HL-60/S4 treated with phorbol 12-myristate 13-acetate at 8.2 ng/mL for 4 days and 3 days (cell line): ENCODE measurements around the gene LIX1L.

Experiments
- in situ Hi-C: fragments of 300-500 bp; cut with MboI; formaldehyde crosslinking; loops from 2 replicates; pipeline ENCODE4 v1.15.0; 2022; ENCODE audit warnings: low sequenced_read_pairs

The LIX1L gene

DNA sequence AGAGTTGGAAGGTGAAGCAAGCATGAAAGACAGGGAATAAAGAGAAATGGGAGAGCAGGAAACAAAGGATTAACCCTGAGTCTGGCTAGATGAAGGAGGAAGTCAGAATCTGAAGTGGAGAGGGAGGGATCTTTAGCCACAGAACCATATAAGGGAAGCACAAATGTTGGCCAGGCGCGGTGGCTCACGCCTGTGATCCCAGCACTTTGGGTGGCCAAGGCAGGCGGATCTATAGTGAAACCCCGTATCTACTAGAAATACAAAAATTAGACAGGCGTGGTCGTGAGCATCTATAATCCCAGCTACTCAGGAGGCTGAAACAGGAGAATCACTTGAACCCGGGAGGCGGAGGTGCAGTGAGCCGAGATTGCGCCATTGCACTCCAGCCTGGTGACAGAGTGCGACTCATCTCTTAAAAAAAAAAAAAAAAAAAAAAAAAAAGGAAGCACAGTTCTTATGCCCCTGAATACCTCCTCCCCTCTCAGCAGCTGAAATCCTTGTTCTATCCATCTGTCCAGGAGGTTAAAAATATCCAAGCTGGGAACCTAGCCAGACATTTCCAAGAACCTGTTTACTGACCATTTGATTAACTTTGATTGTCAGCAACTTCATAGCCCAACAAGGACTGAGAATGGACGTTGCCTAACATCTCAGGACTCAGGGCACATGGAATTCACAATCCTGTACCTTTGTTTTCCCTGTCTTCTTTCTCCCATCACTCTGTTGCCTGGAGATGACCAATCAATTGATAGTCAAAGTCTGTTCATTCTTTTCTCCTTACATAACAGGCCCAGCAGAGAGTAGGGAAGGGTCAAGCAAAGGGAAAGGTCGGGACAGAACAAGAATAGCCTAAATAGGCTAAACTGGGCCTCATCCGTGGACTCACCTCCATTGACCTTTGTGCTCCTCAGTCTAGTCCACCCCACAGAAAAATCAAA lies 28.0 kb upstream of the LIX1L start:
- in situ Hi-C loops, result no loop called here

DNA sequence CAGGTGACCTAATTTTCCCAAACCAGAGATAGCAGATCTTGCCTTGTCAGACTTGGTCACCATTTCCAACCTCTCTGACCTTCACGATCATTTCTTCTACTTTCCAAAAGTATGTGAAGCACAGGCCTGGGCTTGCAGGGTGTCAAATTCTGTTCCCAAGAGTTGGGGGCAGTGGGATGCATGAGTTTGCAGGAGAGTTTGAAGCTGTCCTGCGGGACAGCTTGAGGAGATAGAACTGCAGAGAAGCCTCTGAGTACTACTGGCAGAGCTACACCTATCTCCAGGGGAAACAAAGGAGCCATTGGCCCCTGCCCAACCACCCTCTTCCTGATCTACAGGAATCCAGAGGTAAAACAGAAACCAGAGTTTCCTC lies 27.3 kb upstream of the LIX1L start:
- in situ Hi-C loops, result no loop called here

GRCh38 chr1:145983960-145984830 lies 26.4 kb upstream of the LIX1L start:
- in situ Hi-C loops, result no loop called here

- in situ Hi-C loops, result no loop called here
Measured at GRCh38 chr1:145983206-145983675, 25.4 kb upstream of the LIX1L start.

GRCh38 chr1:145982010-145982723 lies 24.4 kb upstream of the LIX1L start:
- in situ Hi-C loops, result no loop called here

DNA sequence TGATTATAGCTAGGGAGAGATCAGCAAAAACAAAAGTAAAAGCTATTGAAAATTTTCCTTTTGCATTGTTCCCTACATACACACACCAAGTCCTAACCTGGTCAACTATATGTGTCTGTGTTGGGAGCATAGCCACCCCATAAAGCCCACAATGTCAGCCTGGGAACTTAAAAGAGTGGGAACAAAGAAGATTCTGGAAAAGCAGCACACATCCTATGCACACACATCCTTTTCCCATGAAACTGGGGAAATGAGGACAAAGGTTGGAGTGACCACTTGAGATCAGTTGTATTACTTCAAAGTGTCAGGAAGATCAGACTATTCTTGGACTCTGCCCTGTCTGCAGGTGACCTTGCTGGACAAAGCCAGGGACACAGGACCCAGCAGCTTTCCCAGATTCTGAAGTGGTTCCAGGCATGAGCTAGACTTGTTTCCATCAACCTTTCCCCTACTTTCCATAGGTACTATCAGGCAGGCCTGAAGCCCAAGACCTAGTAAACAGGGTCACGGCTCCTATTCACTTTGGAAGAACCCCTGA lies 22.7 kb upstream of the LIX1L start:
- in situ Hi-C loops, result no loop called here

DNA sequence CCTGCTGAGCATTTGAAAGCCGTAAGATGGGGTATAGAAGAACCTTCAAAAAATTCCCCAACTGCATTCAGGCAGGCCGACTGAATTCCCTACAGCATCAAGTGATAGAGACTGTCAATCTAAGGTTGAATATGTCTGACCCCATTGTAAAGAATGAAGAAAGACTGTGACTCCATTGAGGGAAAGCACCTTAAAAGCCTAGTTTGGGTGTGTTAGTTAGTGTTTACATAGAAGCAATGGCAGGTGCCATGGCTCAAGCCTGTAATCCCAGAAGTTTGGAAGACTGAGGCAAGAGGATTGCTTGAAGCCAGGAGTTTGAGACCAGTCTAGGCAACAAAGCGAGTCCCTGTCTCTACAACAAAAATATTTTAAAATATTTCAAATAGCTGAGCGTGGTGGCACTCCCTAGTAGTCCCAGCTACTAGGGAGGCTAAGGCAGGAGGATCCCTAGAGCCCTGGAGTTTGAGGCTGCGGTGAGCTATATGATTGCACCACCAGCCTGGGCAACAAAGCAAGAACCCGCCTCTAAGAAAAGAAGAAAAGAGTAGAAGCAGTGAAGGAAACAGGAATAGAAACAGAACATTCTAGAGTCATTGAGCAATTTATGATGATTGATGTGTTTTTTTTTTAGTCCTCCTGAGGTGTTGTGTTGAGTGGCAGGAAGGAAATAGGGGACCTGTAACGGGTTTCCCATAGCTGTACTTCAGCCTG lies 22.1 kb upstream of the LIX1L start:
- in situ Hi-C loops, result no loop called here

- in situ Hi-C loops, result no loop called here
Measured at GRCh38 chr1:145978854-145979745, 21.3 kb upstream of the LIX1L start.

- in situ Hi-C loops, result no loop called here
Measured at GRCh38 chr1:145978471-145978853, 20.6 kb upstream of the LIX1L start.

GRCh38 chr1:145977486-145978470 lies 20.0 kb upstream of the LIX1L start:
- in situ Hi-C loops, result no loop called here

- in situ Hi-C loops, result no loop called here
Measured at GRCh38 chr1:145977016-145977415, 19.2 kb upstream of the LIX1L start.

- in situ Hi-C loops, result no loop called here
Measured at GRCh38 chr1:145975216-145975615, 17.4 kb upstream of the LIX1L start.

DNA sequence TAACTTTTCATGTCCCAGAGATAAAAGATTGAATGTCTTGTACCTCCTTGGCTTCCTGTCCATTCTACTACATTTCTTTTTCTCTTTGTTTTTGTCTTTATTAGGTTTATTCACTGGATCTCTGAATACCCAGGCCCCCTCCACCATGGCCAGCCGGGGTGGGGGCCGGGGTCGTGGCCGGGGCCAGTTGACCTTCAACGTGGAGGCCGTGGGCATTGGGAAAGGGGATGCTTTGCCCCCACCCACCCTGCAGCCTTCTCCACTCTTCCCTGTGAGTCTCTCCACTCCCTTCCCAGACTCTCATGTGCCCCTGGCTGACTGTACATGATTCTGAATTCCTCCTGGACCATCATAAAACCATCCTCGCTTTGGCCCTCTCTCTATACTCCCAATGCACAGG lies 16.9 kb upstream of the LIX1L start:
- in situ Hi-C loops, result no loop called here

DNA sequence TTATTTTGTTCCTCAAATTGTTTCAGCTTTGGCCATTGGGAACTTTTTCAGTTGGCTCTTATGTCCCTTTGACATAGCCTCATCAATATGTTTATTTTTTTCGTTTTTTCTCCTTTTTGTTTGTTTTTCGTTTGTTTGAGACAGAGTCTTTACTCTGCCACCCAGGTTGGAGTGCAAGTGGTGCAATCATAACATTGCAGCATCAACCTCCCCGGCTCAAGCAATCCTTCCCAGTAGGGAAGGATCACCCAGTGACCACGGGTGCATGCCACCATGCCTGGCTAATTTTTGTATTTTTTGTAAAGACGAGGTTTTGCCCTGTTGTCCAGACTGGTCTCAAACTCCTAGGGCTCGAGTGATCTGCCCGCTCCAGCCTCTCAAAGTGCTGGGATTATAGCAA lies 14.8 kb upstream of the LIX1L start:
- in situ Hi-C loops, result no loop called here

DNA sequence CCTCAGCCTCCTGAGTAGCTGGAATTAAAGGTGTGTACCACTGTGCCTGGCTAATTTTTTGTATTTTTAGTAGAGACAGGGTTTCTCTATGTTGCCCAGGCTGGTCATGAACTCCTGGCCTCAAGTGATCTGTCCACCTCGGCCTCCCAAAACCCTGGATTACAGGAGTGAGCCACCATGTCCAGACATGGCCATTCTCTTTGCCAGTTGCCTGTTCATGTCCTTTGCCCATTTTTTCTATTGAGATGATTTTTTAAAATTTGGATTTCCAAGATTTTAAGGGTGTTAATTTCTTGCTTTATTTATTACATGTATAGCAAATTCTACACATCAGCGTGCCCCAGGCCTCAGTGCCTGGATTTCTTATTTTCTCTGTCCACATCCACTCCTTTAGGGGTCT lies 9.5 kb upstream of the LIX1L start:
- in situ Hi-C loops, result no loop called here

DNA sequence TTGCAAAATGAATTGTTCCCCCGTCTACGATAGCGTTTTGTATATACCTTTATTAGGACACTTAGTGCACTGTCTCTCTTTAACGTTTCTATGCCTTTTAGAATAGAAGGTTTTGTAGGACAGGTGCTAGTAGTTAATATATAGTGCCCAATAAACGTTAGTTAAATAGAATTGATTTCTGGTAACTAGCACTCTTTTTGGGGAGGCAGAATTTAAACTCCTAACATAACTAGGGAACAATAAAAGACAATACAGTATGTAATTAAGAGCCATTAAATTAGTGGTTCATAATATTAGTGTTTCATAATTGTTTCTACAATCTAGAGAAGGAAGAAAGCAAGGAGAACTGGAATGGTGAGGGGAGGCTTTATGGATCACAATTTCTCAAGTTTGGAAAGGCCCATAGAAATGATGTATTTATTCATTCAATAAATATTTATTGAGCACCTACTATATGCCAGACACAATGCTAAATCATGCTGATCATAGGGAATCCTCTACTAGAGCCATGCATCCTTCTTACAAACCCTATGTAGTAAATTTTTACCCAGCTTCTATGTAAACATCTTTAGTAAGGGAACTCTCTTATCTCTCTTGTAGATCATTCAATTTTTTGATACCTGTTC lies 7.4 kb upstream of the LIX1L start:
- in situ Hi-C loops, result no loop called here

DNA sequence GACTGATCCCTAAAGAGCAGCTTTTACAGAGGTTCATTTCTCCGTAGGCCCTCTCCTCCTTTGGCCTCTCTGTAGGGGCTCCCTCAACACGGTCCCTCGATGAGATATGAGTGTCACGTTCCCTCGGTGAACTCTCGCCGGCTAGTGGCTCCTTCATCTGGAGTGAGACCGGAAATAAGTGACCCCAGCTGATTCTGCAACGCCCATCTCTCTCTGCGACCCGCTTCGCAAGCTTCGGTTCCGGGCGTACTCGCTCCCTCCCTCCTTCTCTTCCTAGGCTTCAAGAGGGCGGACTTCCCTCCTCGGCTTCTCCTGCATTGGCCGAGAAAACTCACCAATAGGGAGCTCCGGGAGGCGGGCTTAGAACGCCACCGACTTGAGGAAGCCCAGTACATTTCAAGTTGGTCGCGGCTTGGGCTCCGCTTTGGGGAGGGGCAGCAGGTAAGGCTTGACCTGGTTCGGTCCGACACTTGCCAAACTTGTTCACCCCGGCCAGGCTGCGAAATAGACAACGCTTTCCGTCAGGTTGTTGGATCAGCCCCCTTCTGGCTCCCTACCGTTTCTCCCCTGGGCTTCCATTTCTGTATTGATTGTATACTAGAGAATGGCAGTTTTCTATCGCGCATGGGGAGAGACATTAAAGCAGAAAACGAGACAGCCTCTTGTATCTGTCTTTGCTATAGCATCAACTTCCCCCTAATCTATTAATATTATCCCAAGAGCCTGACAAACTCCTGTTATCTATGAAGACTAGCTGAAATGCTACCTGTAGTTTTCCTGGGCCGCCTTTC lies 6.7 kb upstream of the LIX1L start, which contains the start of the genes ANKRD34A and POLR3GL:
ANKRD34A (minus strand) TSS at position 248 of the 791 bp plus-strand sequence. CDS start 2,816 bp downstream, outside the sequence.
POLR3GL (plus strand) TSS at position 363 of the 791 bp plus-strand sequence. CDS start 10,176 bp downstream, outside the sequence.
- in situ Hi-C loops, result no loop called here
